ENCODE results near the gene RBP5. TPM values are rescaled to one million over a fixed set of nuclear protein-coding genes. Genes with fewer than 3 reads are reported as not detected.

RBP5 gene
- total RNA-seq, 1 donor from 2014 or later: 1.1 TPM

- TF ChIP-seq CTCF (IDR thresholded peaks at IDR 0.05): no peak
- peak overlapping the region; percentile 22 for H3K27ac ChIP-seq
- H3K4me3 ChIP-seq: no peak overlapping the region
- no peaks in the 10 kb centered on the region for H3K27me3 ChIP-seq (ENCODE audit: low read depth)
- DNase-seq: no peak
- no peaks in the 10 kb centered on the region for H3K9me3 ChIP-seq
- H3K4me1 ChIP-seq: peaks cover 18% of the 10 kb centered on the region
- peaks cover 38% of the 10 kb centered on the region for H3K36me3 ChIP-seq
- peak; percentile 55 to 61 for ATAC-seq
- intact Hi-C loops (cut with DNase I): no loop called here
These were observed 25.4 kb upstream of the RBP5 start for GRCh38 chr12:7154042-7154441.

- no peaks in the 10 kb centered on the region for H3K9me3 ChIP-seq
- no peaks in the 10 kb centered on the region for H3K27me3 ChIP-seq (ENCODE audit: low read depth)
- peak overlapping the region; percentile 7 for H3K27ac ChIP-seq
- no peak for DNase-seq
- no peak for TF ChIP-seq CTCF (IDR thresholded peaks at IDR 0.05)
- peaks cover 45% of the 10 kb centered on the region for H3K36me3 ChIP-seq
- intact Hi-C loops (cut with DNase I): no loop called here
- no peak overlapping the region for H3K4me3 ChIP-seq
- ATAC-seq: no peak
- peaks cover 18% of the 10 kb centered on the region for H3K4me1 ChIP-seq
These were observed 24.1 kb upstream of the RBP5 start for GRCh38 chr12:7152818-7153217.

- Histone ChIP-seq H3K4me3 (no peak overlapping the region), H3K27me3 (ENCODE audit: low read depth) (no peaks in the 10 kb centered on the region), H3K27ac (no peak overlapping the region), H3K9me3 (no peaks in the 10 kb centered on the region), H3K4me1 (peaks cover 18% of the 10 kb centered on the region), H3K36me3 (peaks cover 50% of the 10 kb centered on the region)
- intact Hi-C loops (cut with DNase I): no loop called here
- ATAC-seq (peak in 1 of 2 donors; percentile 32), DNase-seq (peak; percentile 68)
- TF ChIP-seq CTCF (IDR thresholded peaks at IDR 0.05): no peak
These were observed 22.8 kb upstream of the RBP5 start for GRCh38 chr12:7151532-7151931.

- ATAC-seq (no peak), DNase-seq (no peak)
These were observed 22.2 kb upstream of the RBP5 start for GRCh38 chr12:7150841-7151240.

GRCh38 chr12:7150356-7150755 lies 21.7 kb upstream of the RBP5 start:
- no peak for TF ChIP-seq CTCF (IDR thresholded peaks at IDR 0.05)
- intact Hi-C loops (cut with DNase I): no loop called here

More at GRCh38 chr12:7150841-7151240, 22.2 kb upstream of the RBP5 start:
- Histone ChIP-seq H3K27me3 (ENCODE audit: low read depth) (no peaks in the 10 kb centered on the region), H3K9me3 (no peaks in the 10 kb centered on the region), H3K27ac (no peak overlapping the region), H3K4me3 (no peak overlapping the region), H3K36me3 (peaks cover 57% of the 10 kb centered on the region), H3K4me1 (peaks cover 17% of the 10 kb centered on the region)
- intact Hi-C loops (cut with DNase I): no loop called here
- TF ChIP-seq CTCF (IDR thresholded peaks at IDR 0.05): no peak

GRCh38 chr12:7146906-7147305 lies 18.2 kb upstream of the RBP5 start:
- Histone ChIP-seq H3K9me3 (no peaks in the 10 kb centered on the region), H3K27ac (no peak overlapping the region), H3K4me1 (no peaks in the 10 kb centered on the region), H3K4me3 (no peak overlapping the region), H3K36me3 (peaks cover 47% of the 10 kb centered on the region), H3K27me3 (ENCODE audit: low read depth) (no peaks in the 10 kb centered on the region)
- ATAC-seq (no peak), DNase-seq (no peak)
- intact Hi-C loops (cut with DNase I): no loop called here
- TF ChIP-seq CTCF (IDR thresholded peaks at IDR 0.05): no peak

More at GRCh38 chr12:7150356-7150755, 21.7 kb upstream of the RBP5 start:
- no peak overlapping the region for H3K4me3 ChIP-seq
- peaks cover 60% of the 10 kb centered on the region for H3K36me3 ChIP-seq
- H3K27ac ChIP-seq: no peak overlapping the region
- no peak for DNase-seq
- peaks cover 13% of the 10 kb centered on the region for H3K4me1 ChIP-seq
- H3K9me3 ChIP-seq: no peaks in the 10 kb centered on the region
- H3K27me3 ChIP-seq (ENCODE audit: low read depth): no peaks in the 10 kb centered on the region
- no peak for ATAC-seq
